HG03469 (cell line): Measurements from ENCODE around the gene MAP2.

Source experiments
- ATAC-seq: cut with Tn5 transposase; IDR thresholded peaks from one replicate; pipeline ENCODE4 v1.9.1; 2021; ENCODE audit warnings: mild to moderate bottlenecking, moderate library complexity, moderate number of reproducible peaks; ENCODE audit not compliant: unreplicated experiment

The MAP2 gene, protein sequence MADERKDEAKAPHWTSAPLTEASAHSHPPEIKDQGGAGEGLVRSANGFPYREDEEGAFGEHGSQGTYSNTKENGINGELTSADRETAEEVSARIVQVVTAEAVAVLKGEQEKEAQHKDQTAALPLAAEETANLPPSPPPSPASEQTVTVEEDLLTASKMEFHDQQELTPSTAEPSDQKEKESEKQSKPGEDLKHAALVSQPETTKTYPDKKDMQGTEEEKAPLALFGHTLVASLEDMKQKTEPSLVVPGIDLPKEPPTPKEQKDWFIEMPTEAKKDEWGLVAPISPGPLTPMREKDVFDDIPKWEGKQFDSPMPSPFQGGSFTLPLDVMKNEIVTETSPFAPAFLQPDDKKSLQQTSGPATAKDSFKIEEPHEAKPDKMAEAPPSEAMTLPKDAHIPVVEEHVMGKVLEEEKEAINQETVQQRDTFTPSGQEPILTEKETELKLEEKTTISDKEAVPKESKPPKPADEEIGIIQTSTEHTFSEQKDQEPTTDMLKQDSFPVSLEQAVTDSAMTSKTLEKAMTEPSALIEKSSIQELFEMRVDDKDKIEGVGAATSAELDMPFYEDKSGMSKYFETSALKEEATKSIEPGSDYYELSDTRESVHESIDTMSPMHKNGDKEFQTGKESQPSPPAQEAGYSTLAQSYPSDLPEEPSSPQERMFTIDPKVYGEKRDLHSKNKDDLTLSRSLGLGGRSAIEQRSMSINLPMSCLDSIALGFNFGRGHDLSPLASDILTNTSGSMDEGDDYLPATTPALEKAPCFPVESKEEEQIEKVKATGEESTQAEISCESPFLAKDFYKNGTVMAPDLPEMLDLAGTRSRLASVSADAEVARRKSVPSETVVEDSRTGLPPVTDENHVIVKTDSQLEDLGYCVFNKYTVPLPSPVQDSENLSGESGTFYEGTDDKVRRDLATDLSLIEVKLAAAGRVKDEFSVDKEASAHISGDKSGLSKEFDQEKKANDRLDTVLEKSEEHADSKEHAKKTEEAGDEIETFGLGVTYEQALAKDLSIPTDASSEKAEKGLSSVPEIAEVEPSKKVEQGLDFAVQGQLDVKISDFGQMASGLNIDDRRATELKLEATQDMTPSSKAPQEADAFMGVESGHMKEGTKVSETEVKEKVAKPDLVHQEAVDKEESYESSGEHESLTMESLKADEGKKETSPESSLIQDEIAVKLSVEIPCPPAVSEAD (N-terminal part only)

DNA sequence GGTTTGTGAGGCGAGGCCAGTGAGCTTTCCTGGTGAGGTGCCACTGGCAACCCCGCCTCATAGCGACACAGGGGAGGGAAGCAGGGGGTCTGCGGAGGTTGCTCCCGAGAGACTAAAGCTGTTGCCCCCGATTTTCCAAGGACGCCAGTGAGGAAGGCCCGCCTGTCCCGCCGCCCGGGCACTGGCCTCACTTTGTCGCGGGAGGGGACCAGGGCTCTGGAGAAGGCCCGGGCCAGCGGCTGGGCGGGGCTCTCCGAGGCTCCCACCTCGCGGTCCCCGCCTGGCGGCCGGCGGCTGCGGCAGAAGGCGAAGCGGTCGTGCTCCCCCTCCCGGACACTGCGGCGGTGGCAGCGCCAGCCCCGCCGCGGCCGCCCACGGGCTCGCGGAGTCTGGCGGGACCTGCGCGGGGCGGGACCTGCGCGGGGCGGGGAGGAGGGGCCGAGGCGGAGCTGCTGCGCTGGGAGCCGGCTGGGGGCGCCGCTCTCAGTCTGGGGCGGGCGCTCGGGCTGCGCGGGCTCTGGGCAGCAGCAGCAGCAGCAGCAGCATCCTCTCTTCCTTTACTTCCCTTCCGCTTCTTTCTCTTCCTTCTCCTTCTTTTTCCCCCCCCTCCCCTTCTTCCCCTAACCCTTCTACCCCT lies at the start of gene MAP2:
Gene MAP2, plus strand, starts transcription at position 486 of the 637 bp plus-strand sequence. CDS start 229,124 bp downstream, outside the sequence.
- peak; percentile 96 for ATAC-seq

DNA sequence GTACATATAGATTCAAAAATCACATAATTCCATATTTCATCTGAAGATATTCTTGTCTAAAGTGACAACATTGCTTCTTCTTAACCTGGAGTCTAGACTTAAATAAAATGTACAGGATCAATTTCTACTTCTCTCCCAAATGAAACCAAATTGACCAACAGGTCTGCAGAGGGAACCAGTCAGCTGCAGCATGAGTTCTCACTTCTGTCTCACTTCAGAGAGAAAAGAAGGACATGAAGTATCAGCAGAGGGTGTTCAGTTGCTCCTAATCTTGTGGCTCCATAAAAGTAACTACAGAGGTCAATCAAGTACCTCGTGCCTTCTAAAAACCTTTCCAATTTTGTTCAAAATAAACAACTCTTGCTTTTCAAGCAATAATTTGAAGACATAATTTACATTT lies 47.2 kb upstream of the MAP2 start:
- ATAC-seq, result no peak

DNA sequence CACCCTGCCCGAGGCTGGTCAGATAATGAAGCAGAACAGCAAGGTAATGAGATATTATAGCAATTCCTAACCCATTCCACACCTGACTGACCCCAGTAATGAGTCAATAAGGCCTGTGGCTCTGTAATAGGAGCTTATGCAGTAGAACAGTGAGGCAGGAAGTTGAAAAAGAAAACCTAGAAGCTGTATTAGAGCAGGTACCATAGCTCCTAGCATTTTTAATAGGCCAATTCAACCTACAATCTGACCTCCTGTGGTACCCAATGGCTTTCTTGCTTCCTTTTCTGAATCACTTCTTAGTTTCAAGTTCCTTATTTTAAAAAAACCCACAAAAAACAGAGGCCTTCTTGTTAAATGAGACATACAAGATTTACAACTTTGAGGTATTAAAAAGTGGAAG lies 43.6 kb upstream of the MAP2 start:
- ATAC-seq, result peak; percentile 99

DNA sequence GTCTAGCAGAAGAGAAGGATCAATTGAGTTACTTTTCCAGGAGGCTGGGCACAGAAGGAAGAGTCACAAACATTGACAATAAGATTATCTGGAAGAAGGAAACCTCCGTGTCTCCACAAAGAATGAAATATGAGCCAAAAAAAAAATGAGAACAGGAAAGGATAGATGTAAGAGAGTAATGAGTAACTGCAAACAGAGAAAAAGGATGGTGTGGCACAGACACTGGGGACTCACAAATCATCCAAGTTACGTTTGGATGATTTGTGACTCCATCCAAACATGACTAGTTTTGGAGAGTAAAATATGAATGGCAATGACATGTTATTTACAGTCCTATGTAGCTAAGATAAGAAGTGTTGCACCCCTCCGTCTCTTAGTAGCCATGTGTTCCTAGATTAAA lies 42.8 kb upstream of the MAP2 start:
- no peak for ATAC-seq

DNA sequence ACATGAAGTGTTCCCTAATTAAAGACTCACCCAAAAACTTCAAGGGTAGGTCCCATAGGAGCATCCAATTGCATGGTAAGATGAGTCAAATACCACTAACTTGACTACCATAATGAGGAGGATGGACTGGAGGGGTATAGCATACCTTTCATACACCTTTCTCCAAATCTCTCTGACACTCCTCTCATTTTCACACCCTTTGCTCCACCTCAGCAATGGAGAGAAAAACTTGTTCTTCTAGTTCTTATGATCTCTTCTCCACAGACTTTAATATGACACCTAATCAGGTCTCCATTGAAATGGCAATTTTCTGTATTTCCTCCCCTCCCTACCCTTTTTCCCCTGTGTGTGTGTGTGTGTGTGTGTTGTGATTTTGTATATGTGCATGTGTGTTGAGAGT lies 41.1 kb upstream of the MAP2 start:
- ATAC-seq, result no peak

DNA sequence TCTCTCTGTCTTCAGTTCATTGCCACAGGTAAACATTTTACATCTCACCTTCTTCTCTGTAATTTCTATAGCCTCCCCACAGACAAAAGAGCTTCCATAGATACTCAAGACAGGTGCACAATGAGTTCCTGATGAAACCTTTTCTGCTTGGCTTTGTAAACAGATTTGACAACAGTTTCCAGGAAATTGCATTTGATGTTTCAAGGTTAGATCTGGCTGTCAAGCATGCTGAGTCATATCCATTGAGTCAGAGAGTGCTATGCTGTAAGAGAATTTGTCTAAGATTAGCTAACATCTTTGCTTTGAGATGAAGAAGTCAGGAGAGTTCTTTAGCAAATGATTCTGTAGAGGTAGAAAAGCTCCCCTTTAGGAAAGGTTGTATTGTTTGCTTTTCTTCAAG lies 40.6 kb upstream of the MAP2 start:
- no peak for ATAC-seq

DNA sequence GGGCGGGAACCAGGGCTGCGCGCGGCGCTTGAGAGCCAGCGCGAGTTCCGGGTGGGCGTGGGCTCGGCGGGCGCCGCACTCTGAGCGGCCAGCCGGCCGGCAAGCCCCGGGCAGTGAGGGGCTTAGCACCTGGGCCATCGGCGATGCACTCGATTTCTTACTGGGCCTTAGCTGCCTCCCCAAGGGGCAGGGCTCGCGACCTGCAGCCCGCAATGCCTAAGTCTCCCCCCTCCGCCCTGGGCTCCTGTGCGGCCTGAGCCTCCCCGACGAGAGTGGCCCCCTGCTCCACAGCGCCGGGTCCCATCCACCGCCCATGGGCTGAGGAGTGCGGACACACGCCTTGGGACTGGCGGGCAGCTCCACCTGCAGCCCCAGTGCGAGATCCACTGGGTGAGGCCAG lies 36.5 kb upstream of the MAP2 start:
- no peak for ATAC-seq

DNA sequence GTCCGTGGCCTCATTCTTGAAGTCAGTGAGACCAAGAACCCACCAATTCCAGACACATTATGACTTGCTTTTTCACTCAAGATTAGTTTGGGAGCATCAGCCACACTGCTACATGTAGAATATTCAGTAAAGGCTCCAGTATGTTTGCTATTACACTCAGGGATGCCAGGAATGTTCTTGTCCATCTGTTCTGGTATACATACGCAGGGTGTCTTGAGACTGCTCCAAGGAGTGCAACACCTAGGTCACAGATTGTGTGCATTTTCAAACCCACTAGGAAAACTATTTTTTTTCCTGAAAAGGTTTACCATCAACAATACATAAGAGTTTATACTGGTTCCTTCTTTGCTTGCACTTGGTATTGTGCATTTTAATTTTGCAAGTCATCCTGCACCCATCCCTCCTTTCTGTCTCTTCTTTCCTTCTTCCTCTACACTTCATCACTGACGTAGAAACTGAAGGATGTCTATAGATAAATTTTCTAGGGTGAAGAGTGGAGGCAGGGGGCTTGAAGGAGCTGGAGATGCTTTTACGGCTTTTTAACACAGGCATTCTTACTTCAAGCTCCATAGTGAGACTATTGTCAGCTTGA lies 35.3 kb upstream of the MAP2 start:
- ATAC-seq, result no peak

DNA sequence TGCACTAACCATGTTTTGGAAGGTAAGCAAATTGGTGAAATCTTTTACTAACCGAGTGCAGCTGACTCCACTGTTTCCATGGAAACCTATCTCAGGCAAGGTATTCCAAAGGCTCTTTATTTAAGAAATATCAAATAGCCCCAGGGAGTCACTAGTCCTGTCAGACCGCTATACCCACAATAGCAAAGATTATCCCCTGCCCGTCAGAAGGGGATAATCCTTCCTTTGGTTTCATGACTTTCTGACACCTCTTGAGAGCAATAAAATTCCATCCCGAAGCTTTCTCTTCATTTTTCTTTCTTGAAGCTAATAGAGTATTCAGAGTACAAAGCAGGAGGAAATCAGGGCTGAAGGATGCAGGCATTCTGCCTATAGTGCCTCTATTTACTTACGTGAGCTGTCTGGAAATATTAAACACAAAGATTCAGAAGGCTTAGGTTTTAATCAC lies 34.7 kb upstream of the MAP2 start:
- ATAC-seq, result no peak

DNA sequence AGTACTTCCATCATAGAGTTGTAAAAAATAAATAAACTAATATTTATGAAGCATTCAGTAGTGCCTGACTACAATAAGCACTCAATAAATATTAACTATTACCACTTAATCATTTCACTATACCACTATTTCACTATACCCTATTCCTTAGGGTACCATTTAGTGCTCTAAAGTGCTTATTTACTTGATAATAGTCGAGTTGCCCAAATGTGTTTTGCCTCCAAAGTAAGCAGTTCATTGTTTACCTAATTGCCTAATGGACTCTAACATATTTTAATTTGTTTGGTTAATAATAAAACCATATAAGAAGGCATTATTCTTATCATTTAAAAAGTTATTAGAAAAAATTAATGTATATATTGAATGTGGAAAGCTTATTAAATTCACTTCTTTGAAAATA lies 33.0 kb upstream of the MAP2 start:
- ATAC-seq, result no peak

DNA sequence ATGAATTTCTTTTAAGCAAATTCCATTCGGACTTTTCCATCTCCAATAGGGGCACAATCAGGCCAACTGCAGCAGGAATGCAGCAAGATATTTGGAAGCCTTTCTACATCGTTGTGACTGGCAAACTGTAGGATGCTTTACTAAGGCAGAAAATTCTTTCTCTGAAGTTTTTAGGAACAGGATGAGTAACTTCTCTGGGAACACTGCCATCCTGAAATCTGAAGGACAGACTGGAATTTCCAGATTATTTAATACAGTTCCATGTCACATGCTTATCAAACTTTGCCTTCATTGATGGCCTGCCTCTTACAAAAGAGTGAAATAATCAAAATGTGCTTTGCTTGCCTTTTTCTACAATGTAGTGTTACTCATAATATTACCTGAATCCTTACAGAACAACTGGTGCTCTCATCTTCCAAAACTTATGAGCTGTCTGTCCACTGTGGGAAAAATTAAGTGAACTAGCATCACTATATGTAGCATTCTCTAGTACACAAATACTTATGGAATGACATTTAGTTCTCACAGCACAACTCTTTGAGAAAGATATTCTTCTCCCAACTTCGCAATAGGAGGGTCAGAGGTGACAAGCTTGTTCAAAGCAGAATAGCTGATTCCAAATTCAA lies 32.0 kb upstream of the MAP2 start:
- ATAC-seq, result no peak

DNA sequence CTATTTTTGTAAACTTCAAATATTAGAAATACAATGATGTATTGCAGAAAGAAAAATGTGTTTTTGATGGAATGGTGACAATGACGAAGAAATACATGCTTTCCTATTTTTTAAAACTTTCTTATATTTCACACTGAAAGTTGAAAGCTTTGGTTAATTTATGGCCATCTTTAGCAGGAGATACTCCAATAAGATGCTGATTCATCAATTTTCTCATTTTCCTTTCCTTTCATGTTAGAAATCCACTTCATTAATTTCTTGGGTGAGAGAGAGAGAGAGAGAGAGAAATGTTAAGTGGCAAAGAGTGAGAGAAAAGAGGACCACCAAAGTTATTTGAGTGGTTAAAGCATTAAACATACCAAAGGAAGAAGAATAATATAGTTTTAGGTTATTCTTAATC lies 28.6 kb upstream of the MAP2 start:
- ATAC-seq, result no peak

DNA sequence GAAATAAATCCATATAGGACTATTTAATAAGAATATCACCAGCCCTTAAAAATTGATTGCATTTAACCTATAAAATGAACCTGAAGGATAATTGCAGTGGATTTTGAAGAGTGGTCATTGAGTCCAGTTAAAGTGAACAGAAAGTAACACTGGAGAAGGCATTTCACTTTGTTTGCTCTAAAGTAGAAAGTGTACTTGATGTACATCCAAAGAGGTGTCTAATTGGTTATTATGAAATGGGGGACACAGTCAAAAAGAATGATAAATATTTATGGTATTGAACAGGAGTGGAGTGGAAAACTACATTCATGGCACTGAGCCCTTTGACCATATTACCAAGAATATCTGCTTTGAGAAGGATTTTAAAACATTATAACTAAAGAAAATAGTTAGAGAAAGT lies 28.2 kb upstream of the MAP2 start:
- ATAC-seq, result no peak

DNA sequence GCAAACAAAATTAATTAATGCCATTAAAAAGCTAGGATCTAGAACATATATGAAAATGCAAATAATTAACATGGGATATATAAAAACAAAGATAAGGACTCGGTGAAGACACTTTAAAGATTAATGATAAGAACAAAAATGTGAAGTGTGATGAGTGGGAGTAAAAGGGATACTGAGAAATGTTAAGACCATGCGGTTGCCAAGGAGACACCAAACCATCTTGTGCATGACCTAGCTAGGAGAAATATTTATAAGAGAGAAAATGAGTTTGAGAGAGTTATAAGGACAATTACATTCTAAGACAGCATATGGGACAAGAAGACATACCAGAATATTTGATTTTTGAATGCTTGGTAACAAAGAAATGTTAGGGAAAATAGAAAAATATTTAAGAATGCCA lies 25.4 kb upstream of the MAP2 start:
- ATAC-seq, result no peak

DNA sequence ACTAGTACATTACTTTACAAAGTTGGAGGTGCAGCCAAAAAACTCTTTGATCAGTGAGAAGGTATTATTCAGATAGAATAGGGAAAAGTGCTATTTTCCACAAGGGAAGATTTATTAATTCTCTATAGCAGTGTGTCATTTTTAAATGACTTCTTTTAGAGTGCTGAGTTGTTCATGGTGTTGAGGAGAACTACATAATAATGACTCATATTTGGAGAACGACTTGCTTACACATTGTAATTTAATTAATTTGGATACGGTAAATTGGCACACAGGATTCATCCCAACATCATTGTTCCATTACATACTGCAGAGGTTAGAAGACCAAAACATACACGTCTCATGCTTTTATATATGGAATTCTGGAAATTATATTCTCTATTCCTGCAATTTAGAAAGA lies 22.1 kb upstream of the MAP2 start:
- ATAC-seq, result no peak

DNA sequence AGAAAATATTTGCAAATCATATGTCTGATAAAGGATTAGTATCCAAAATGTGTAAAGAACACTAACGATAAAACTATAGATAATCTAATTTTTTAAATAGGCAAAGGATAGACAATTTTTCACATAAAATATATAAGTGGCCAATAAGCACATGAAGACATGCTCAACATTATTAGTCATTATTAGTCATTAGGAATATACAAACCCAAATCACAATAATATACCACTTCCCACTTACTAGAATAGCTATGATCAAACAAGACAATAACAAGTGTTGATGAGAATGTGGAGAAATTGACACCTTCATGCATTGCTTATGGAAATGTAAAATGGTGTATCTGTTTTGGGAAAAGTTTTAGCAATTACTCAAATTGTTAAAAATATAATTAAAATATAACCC lies 12.6 kb upstream of the MAP2 start:
- ATAC-seq, result no peak

DNA sequence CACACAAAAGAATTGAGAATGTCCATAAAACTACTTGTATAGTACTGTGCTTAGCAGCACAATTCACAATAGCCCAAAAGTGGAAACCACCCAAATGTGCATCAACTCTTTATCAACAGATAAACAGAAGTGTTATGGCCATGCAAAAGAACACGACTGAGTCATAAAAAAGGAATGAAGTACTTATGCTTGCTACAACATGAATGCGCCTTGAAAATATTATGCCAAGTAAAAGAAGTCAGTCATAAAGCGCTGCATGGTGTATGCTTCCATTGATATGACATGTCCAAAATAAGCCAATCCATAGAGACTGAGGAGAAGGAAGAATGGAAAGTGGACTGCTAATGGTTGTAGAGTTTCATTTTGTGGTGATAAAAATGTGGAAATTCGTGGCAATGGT lies 12.1 kb upstream of the MAP2 start:
- ATAC-seq, result no peak

DNA sequence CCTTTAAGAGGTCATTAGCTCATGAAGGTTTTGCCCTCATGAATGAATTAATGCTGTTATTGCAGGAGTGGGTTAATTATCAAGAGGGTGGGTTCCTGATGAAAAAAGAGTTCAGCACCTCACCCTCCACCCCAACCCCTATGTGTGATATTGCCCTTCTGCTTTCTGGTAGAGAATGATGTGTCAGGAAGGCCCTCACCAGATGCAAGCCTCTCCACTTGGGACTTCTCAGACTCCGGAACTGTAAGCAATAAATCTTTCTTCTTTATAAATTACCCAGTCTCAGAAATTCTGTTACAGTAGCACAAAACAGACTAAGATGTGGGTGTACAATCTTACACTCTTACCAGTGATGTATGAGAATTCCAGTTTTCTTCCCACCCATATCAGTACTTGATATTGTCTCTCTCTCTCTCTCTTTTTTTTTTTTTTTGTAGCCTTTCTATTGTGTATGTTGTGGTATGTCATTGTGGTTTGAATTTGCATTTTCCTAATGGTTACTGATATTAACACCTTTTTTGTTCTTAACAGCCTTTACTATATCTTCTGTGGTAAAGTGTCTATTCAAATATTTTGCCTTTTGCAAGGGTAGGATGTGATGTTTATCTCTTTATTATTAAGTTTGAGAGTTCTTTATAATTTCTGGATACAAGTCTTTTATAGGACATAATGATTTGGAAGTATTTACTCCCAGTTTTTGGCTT lies 10.4 kb upstream of the MAP2 start:
- no peak for ATAC-seq

DNA sequence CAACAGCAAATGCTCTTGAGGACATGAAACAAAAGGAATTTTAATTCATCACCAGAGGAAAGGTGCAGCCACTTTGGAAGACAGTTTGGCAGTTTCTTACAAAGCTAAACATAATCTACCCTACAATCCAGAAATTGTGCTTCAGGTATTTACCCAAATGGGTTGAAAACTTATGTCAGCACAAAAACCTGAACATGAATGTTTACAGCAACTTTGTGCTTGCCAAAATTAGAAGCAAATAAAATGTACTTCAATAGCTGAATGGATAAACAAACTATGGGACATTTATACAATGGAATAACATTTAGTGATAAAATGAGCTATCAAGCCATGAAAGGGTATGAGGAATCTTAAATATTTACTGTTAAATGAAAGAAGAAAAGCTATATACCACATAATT lies 6.9 kb upstream of the MAP2 start:
- ATAC-seq, result no peak
